Stimulated activated effector memory CD8-positive, alpha-beta T cell treated with anti-CD3 and anti-CD28 coated beads, Interleukin-12 subunit alpha, Interleukin-12 subunit beta, amount 100 ng/mL, for 72 hours (primary cell): ENCODE measurements around the gene RYR3.

ENCODE experiments used
- ATAC-seq: fragments of 150-1000 bp; cut with Tn5 transposase; 2 replicates; pipeline ENCODE4 v1.10.0; 2021
- DNase-seq, 2 donors: peaks; one replicate each; pipeline ENCODE4 v3.0.0; 2021 to 2022; ENCODE audit warnings: low spot score in 2 of 2
- H3K27ac Mint-ChIP-seq: one replicate; pipeline ENCODE4 v1.8.0; 2022; ENCODE audit warnings: mild to moderate bottlenecking, mixed read lengths
- H3K36me3 Mint-ChIP-seq: one replicate; pipeline ENCODE4 v1.8.0; 2022; ENCODE audit warnings: mild to moderate bottlenecking, mixed read lengths
- H3K4me1 Mint-ChIP-seq: one replicate; pipeline ENCODE4 v1.8.0; 2022; ENCODE audit warnings: mixed read lengths
- H3K4me3 Mint-ChIP-seq: one replicate; pipeline ENCODE4 v1.8.0; 2022; ENCODE audit warnings: mild to moderate bottlenecking, mixed read lengths
- H3K9me3 Mint-ChIP-seq: one replicate; pipeline ENCODE4 v1.8.0; 2022; ENCODE audit warnings: mixed read lengths

The RYR3 gene

DNA sequence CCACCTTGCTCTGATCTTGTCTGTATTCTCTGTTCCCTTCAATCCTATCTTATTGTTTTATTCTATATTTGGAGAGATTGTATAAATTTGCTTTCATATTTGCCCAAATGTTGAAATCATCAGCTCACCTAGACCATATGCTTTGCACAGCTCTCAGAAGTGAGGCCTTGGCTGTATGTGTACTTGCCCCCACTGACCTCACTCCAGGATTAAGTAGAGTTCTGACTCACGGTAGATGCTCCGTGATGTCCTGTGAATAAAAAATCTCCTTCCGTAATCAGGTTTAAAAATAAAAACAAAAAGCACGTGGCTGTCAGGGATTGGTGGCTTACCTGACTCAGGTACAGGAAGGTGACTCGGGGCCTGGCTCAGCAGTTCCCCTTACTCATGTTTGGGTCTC is 162.2 kb downstream of the RYR3 start:
- no peak overlapping the region for H3K4me3 Mint-ChIP-seq
- no peak for ATAC-seq

DNA sequence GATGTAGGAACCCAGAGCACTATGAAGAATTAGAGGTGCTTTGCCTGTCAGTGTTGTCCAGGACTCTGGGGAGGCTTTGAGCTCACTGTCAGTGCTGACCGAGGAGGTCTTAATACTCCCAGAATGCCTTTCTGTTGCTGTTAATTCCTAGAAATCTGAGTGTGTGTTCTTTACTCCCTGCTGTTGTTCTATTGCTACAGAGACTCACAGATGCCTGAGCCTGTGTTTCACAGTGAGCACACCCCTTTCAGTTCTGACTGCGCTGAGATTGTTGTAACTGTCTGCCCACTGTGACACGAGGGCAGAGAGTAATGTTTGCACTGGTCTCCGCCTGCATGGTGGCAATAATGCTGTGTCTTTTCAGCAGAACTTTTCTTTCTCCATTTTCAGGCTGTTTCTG is 162.9 kb downstream of the RYR3 start:
- no peaks in the 10 kb centered on the region for H3K4me1 Mint-ChIP-seq
- no peaks in the 10 kb centered on the region for H3K36me3 Mint-ChIP-seq
- H3K27ac Mint-ChIP-seq, result no peak overlapping the region
- peaks cover 4% of the 10 kb centered on the region for H3K9me3 Mint-ChIP-seq
- DNase-seq (no peak), ATAC-seq (no peak)
- no peak overlapping the region for H3K4me3 Mint-ChIP-seq

More for the DNA sequence above, 162.2 kb downstream of the RYR3 start:
- Mint-ChIP-seq H3K36me3 (no peaks in the 10 kb centered on the region), H3K4me1 (no peaks in the 10 kb centered on the region), H3K27ac (no peak overlapping the region), H3K9me3 (peaks cover 4% of the 10 kb centered on the region)
- no peak for DNase-seq

DNA sequence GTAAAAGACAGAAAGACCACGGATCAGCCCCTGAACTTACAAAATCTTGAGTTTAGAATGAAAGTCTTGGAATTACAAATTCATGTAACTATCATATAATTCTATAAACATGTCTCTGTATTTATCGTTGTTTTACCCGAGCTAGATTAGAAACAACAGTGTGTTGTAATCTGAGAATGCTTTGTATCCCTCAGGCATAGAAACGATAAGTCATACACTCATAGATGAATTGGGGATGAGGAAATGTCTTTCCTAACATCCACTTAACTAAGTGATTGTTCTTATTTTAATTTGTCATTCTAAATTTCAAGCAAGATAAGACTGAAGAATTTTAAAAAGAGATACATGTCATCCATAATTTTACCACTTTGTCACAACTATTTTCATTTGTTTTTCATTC is 165.3 kb downstream of the RYR3 start:
- Mint-ChIP-seq H3K9me3 (peaks cover 4% of the 10 kb centered on the region), H3K4me3 (no peak overlapping the region), H3K36me3 (no peaks in the 10 kb centered on the region), H3K27ac (no peak overlapping the region), H3K4me1 (no peaks in the 10 kb centered on the region)
- no peak for DNase-seq
- ATAC-seq, result no peak

DNA sequence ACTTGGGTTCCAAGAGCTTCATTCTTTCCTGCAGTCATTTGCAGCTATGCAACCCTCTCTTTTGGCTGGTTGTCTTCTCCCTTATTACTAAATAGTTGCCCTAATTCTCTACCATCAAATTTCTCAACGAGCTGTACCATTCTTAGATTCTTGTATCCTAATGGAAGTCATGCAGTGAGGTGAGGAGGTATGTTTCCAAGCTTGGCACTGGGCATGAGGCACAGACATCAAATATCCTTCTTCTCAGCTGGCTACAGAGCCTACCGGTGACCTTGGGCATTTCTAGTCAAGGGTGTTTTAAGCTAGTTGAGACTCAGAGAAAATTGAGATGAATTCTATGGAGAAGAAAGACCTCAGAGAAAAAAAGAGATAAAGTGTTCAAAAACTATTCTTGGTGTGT is 166.1 kb downstream of the RYR3 start:
- Mint-ChIP-seq H3K4me3 (no peak overlapping the region), H3K9me3 (peaks cover 7% of the 10 kb centered on the region)

DNA sequence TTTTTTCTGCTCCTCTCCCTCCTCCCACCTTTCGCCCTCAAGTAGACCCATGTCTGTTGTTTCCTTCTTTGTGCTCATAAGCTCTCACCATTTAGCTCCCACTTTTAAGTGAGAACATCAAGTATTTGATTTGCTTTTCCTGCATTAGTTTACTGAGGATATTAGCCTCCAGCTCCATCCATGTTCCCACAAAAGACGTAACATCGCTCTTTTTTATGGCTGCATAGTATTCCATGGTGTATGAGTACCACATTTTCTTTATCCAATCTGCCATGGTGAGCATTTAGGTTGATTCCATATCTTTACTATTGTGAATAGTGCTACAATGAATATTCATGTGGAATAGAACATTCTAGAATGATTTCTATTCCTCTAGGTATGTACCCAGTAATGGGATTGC is 178.6 kb downstream of the RYR3 start:
- Mint-ChIP-seq H3K9me3 (peaks cover 3% of the 10 kb centered on the region), H3K4me3 (no peak overlapping the region), H3K4me1 (no peaks in the 10 kb centered on the region), H3K27ac (no peak overlapping the region), H3K36me3 (no peaks in the 10 kb centered on the region)
- ATAC-seq (no peak), DNase-seq (no peak)

More for the DNA sequence above, 166.1 kb downstream of the RYR3 start:
- Mint-ChIP-seq H3K4me1 (no peaks in the 10 kb centered on the region), H3K27ac (no peak overlapping the region), H3K36me3 (no peaks in the 10 kb centered on the region)
- ATAC-seq (no peak), DNase-seq (no peak)

DNA sequence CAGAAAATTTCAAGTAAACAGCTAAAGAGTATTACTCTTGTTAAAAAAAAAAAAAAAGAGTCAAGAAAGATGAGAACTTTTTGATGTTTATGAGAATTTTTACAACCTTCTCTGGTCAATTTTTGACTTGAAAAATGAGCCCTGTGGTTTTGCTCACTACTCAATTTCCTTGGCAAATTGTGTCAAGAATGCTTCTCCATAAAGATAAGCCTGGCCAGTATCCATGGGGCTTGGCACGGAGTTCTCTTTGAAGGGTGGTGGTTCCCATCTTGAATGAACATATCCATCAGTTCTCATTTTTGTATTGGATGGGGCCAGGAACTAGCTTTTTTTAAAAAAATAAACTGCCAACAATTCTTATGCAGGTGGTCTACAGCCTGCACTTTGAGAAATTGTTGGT is 179.9 kb downstream of the RYR3 start:
- H3K9me3 Mint-ChIP-seq, result peaks cover 3% of the 10 kb centered on the region
- DNase-seq (no peak), ATAC-seq (no peak)
- no peak overlapping the region for H3K27ac Mint-ChIP-seq
- no peaks in the 10 kb centered on the region for H3K4me1 Mint-ChIP-seq
- no peak overlapping the region for H3K4me3 Mint-ChIP-seq
- no peaks in the 10 kb centered on the region for H3K36me3 Mint-ChIP-seq

DNA sequence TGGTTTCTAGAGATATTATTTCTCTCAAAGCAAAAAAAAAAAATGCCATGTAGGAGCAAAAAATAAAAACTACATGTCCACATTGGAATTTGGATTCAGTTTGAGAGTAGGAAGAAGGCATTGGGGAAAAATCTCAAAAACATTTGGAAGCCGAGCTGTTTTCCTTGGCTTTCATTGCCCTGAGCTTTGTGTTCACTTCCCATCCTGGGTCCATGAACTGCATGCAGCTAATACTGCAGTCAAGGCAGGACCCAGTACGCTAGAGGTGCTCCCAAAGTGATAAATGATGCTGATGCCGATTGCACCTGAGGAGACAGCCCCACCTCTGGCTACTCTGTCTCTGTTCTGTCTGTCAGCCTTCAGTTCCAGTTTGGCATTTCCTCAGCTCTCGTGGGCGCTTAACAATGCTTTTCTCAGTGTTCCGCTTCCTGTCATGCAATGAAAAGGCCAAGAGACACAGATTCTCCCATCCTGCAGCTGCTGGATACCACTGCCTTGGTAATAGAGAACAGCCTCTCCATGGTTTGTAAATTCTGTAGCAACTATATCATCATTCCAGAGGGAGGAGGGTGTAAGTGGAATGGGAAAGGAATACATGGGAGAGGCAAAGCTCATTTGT is 181.8 kb downstream of the RYR3 start:
- no peak overlapping the region for H3K27ac Mint-ChIP-seq
- no peak overlapping the region for H3K4me3 Mint-ChIP-seq
- no peak for ATAC-seq
- H3K4me1 Mint-ChIP-seq, result no peaks in the 10 kb centered on the region
- peaks cover 3% of the 10 kb centered on the region for H3K9me3 Mint-ChIP-seq
- DNase-seq, result no peak
- H3K36me3 Mint-ChIP-seq, result no peaks in the 10 kb centered on the region

DNA sequence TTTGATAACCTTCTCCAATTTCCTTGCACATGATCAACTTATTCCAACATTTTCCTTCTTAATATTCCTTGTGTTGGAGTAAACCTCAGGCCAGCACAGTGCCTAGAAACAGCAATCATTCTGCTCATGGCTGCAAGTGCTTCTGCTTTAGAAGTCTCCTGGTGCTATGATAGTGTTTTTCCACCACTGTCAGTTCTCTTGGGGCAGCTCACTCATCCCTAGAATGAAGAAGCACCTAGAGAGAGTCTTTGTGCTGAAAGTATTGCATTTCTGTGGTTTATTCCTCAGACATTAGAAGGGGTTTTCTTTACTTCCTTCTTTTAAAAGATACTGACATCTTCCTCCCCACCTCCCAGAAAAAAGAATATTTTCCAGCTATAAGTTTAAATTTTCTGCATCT is 183.5 kb downstream of the RYR3 start:
- no peak overlapping the region for H3K27ac Mint-ChIP-seq
- no peak overlapping the region for H3K4me3 Mint-ChIP-seq
- H3K36me3 Mint-ChIP-seq, result no peaks in the 10 kb centered on the region
- H3K4me1 Mint-ChIP-seq, result no peaks in the 10 kb centered on the region
- peaks cover 3% of the 10 kb centered on the region for H3K9me3 Mint-ChIP-seq
- DNase-seq (no peak), ATAC-seq (no peak)

DNA sequence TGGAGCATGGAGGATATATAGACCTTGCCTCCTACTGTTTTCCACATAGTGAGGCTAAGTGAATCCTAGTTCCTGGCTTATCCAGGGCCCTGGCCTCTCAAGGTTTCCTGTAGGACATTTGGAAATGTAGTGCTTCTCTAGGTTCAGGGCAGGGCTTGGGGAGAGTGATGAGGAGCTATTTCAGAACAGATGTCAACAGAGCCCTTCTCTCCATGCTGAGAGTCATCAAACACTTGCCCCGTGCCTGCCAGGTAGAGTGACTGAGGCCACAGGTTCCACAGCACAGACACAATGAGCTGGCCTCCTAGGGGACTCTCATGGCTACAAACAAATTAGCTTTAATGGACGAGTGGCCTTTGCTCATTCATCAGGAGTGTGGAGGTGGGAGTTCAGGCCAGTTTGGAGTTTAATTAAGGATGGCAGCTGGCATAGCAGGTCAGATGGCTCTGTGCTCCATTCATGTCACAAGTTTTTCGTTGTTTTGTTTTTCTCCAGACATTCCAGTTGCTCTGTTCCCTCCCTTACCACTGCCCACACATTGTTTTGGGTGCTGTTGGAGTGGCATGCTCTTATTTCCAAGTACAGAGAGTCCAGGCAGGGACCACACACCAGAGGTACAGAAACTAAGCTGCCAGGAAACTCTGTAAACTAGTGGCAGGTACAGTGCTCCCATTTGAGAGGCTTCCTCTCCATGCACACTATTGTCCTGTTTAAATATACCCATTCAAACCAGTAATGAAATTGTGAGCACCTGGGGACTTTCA is 189.8 kb downstream of the RYR3 start:
- H3K4me3 Mint-ChIP-seq, result no peak overlapping the region
- ATAC-seq (no peak), DNase-seq (no peak)
- H3K4me1 Mint-ChIP-seq, result no peaks in the 10 kb centered on the region
- peaks cover 3% of the 10 kb centered on the region for H3K9me3 Mint-ChIP-seq
- H3K36me3 Mint-ChIP-seq, result no peaks in the 10 kb centered on the region
- H3K27ac Mint-ChIP-seq, result no peak overlapping the region

DNA sequence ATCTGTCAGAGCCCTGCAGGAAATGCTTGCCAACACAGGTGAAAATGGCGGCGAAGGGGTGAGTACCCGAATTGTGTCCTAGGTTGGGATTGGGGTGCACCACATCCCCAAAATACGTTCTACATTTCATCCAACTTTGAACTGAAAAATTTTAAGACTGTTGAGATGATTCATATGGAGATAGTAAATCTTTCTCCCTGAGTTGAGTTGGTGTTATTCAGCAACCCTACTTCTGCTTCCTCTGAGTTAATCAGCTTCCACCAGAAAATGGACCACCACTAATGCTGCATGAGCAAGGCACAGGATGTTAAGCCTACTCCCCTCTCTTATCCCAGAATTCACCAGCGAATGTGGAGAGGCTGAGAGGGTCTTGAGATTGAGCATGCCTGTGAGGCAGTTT is 192.9 kb downstream of the RYR3 start:
- ATAC-seq (no peak), DNase-seq (no peak)
- H3K36me3 Mint-ChIP-seq, result no peaks in the 10 kb centered on the region
- no peak overlapping the region for H3K4me3 Mint-ChIP-seq
- H3K4me1 Mint-ChIP-seq, result no peaks in the 10 kb centered on the region
- no peaks in the 10 kb centered on the region for H3K9me3 Mint-ChIP-seq
- H3K27ac Mint-ChIP-seq, result no peak overlapping the region

DNA sequence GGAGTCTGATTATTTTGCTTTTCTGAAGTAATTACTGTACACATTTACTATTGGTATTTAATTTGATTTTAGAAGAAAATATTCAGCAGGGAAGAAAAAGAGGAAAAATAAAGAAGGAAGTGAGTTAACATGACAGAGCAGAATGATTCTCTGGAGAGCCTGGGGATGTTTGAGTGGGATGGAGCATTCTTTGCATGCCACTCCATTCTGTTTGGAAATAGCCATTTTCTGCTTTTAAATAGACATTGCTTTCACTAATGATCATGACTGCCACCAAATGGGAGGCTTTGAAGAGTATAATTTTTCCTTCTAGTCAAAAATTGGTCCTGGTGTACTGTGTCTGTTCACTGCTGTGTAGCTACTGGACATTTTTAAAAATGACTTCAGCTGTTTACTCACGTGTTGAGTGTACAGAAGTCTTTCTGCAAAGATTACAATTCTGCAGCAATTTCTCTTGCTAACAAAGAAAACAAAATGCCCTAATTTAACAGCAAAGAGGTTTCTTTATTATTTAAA is 196.1 kb downstream of the RYR3 start:
- Mint-ChIP-seq H3K9me3 (no peaks in the 10 kb centered on the region), H3K27ac (no peak overlapping the region), H3K36me3 (no peaks in the 10 kb centered on the region), H3K4me1 (no peaks in the 10 kb centered on the region), H3K4me3 (no peak overlapping the region)
- no peak for ATAC-seq
- DNase-seq, result no peak

DNA sequence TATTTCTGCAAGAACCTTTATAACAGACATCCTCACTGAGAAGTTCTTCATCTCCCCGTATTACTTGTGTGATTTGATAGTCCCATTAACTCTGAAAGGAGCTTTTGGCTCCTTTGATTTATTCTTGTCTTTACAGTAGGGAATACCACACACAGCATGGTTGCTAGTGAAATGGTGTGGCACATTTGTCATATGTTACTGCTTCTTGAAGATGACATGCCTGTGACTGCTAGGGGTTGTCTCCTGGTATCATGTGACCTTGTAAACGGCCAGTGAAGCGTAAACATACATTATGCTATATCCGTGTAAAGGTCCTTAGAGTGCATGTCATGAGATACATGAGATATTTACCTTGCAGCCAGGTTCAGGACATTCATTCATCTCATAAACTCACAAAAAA is 197.9 kb downstream of the RYR3 start:
- no peak overlapping the region for H3K4me3 Mint-ChIP-seq
- ATAC-seq (no peak), DNase-seq (no peak)
- no peak overlapping the region for H3K27ac Mint-ChIP-seq
- H3K9me3 Mint-ChIP-seq, result no peaks in the 10 kb centered on the region
- no peaks in the 10 kb centered on the region for H3K4me1 Mint-ChIP-seq
- H3K36me3 Mint-ChIP-seq, result no peaks in the 10 kb centered on the region

DNA sequence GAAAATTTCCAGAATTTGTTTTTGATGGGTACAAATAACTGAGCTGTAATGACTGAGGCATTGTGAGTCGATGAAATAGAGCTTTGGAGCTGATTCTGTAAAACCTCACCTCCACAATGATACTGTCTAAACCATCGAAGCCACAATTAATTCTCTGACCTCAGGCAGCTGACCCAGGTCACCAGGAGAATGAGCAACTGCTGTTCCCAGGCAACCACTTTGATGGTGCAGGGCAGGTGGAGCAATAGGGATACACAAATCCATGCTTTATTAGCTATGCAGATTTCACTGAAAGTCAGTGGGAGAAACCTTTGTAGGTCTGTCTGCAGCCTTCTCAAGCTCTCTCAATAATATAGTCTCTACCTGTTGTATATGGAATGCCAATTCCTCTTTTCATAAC is 204.4 kb downstream of the RYR3 start:
- ATAC-seq, result no peak
- Mint-ChIP-seq H3K36me3 (no peaks in the 10 kb centered on the region), H3K4me3 (no peak overlapping the region), H3K27ac (no peak overlapping the region), H3K9me3 (no peaks in the 10 kb centered on the region), H3K4me1 (no peaks in the 10 kb centered on the region)
- no peak for DNase-seq

DNA sequence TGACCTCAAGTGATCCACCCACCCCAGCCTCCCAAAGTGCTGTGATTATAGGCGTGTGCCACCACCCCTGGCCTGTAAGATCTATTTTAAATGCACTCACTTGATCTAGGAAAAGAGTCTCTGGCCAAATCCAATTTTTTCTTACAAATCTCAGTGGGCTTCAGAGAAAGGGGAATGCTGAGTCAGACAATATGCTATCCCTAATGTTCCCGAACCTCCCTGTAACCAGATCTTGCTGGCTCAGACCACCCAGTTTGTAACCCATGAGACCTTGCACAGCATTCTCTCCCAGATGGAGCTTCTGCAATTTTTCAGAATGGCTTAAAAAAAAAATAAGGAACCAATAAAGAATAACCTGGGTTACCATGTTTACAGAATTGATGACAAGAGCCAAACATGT is 205.8 kb downstream of the RYR3 start:
- H3K4me1 Mint-ChIP-seq, result no peaks in the 10 kb centered on the region
- no peaks in the 10 kb centered on the region for H3K9me3 Mint-ChIP-seq
- DNase-seq (no peak), ATAC-seq (no peak)
- no peak overlapping the region for H3K27ac Mint-ChIP-seq
- no peaks in the 10 kb centered on the region for H3K36me3 Mint-ChIP-seq
- no peak overlapping the region for H3K4me3 Mint-ChIP-seq

DNA sequence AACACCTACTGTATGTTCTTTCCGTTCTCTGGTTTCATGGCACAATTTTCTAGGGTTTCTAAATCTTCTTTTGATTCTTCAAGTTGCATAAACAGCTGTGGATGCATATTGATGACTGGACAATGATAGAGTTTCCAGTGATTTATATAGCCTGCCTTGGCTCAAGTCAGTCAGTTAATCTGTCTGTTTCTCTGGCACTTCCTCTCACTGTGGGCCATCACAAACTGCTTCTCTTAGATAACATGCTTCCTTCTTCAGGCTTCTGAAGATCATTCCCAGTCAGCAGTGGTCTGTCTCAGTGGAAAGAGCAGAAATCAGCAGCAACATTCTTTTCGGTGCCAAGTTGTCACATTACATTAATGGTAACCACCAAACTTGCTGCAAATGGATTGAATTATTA is 207.2 kb downstream of the RYR3 start:
- Mint-ChIP-seq H3K4me1 (no peaks in the 10 kb centered on the region), H3K9me3 (no peaks in the 10 kb centered on the region), H3K27ac (no peak overlapping the region), H3K4me3 (no peak overlapping the region), H3K36me3 (no peaks in the 10 kb centered on the region)
- no peak for ATAC-seq
- DNase-seq, result no peak

DNA sequence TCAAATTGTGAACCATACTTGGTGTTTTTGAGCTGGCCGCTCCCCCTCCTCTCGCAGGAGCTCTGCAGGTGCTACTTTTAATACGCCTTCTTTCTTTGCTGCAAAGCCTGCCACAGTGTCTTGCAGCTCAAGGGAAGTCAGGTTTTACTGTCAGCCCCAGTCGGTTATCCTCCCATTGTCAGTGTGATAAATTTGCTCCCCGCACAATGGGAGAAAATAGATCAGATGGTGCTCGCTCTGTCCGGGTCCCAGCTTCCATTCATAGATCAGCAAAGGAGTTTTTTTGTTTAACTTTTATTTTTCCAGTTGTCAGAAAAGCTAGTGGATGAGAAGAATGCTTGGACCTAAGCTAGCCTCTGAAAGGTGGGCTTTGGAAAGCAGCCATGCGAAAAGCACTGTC is 207.7 kb downstream of the RYR3 start:
- Mint-ChIP-seq H3K4me3 (no peak overlapping the region), H3K36me3 (no peaks in the 10 kb centered on the region), H3K4me1 (no peaks in the 10 kb centered on the region), H3K27ac (no peak overlapping the region), H3K9me3 (peaks cover 3% of the 10 kb centered on the region)
- ATAC-seq (no peak), DNase-seq (no peak)
